Smooth muscle cell (in vitro differentiated cells): Measurements from ENCODE around the gene GPR146. TPM values are rescaled to one million over a fixed set of nuclear protein-coding genes. Genes with fewer than 3 reads are reported as not detected.

ENCODE experiments used
- DNase-seq: peaks from one replicate; lab custom pipeline; 2025; ENCODE audit not compliant: unreplicated experiment; lab: John Stamatoyannopoulos, UW
- H2AFZ ChIP-seq: fragments of 200-600 bp; sonication (generic); 2 replicates; pipeline ENCODE4 v1.6.0; 2016; ENCODE audit warnings: antibody characterized with exemption, low read depth, mild to moderate bottlenecking
- H3F3A ChIP-seq: fragments of 200-600 bp; sonication (generic); 2 replicates; pipeline ENCODE4 v1.6.0; 2017; ENCODE audit warnings: antibody characterized with exemption, low read depth
- H3K27ac ChIP-seq: fragments of 200-600 bp; sonication (generic); 2 replicates; pipeline ENCODE4 v1.5.1; 2016; ENCODE audit warnings: low read depth, mild to moderate bottlenecking
- H3K27me3 ChIP-seq: fragments of 200-600 bp; sonication (generic); 2 replicates; pipeline ENCODE4 v1.6.1; 2016; ENCODE audit warnings: low read depth, mild to moderate bottlenecking
- H3K36me3 ChIP-seq: fragments of 200-600 bp; sonication (generic); 2 replicates; pipeline ENCODE4 v1.5.1; 2016; ENCODE audit warnings: low read depth
- H3K4me1 ChIP-seq: fragments of 200-600 bp; sonication (generic); 2 replicates; pipeline ENCODE4 v1.5.1; 2016; ENCODE audit warnings: low read depth
- H3K4me2 ChIP-seq: fragments of 200-600 bp; sonication (generic); 2 replicates; pipeline ENCODE4 v1.6.0; 2016; ENCODE audit warnings: mild to moderate bottlenecking
- H3K4me3 ChIP-seq: fragments of 200-600 bp; sonication (generic); 2 replicates; pipeline ENCODE4 v1.5.1; 2016; ENCODE audit warnings: mild to moderate bottlenecking
- H3K79me2 ChIP-seq: fragments of 200-600 bp; sonication (generic); 2 replicates; pipeline ENCODE4 v1.6.0; 2016; ENCODE audit warnings: low read depth, mild to moderate bottlenecking
- H3K9ac ChIP-seq: fragments of 200-600 bp; sonication (generic); 2 replicates; pipeline ENCODE4 v1.6.0; 2016; ENCODE audit warnings: low read depth
- H3K9me3 ChIP-seq: fragments of 200-600 bp; sonication (generic); replicated peaks from 2 replicates; pipeline ENCODE4 v1.5.1; 2016; ENCODE audit warnings: low read depth
- H4K20me1 ChIP-seq: fragments of 200-600 bp; sonication (generic); 2 replicates; pipeline ENCODE4 v1.6.0; 2016; ENCODE audit warnings: low read depth
- WGBS: methylation state at CpG from one replicate; pipeline ENCODE4 v1.1.7; 2016; ENCODE audit warnings: low lambda C conversion rate; 5-methylcytosine and 5-hydroxymethylcytosine counted together
- polyA plus RNA-seq: library from polyadenylated mRNA; unstranded; fragments of >200 nt; fragmentation: Nextera tagmentation; extraction: Ambion mirVana; gene quantifications from 2 replicates; pipeline ENCODE4 v1.2.1, GENCODE V29; 2016
- total RNA-seq: library from RNA; depleted of rRNA; stranded (reverse); fragments of >200 nt; gene quantifications from 2 replicates; pipeline ENCODE4 v1.2.3, GENCODE V29; 2014
- TF ChIP-seq, protein P1 (sequence below): fragments of 200-600 bp; sonication (generic); IDR thresholded peaks from 2 replicates; pipeline ENCODE4 v1.5.1; 2017; ENCODE audit warnings: borderline replicate concordance, mild to moderate bottlenecking, antibody characterized with exemption; ENCODE audit not compliant: insufficient read depth, poor library complexity, severe bottlenecking

GPR146 gene
- total and polyA plus RNA-seq, 2 experiments from 2014 or later, result 1.8 to 2.2 TPM

GRCh38 chr7:1058311-1058710 lies 14.0 kb downstream of the GPR146 start:
- H2AFZ ChIP-seq, result no peak overlapping the region
- no peak for DNase-seq
- H3K27ac ChIP-seq, result no peak overlapping the region
- no peaks in the 10 kb centered on the region for H3K9me3 ChIP-seq
- no peak overlapping the region for H3K4me2 ChIP-seq
- H3F3A ChIP-seq, result no peaks in the 10 kb centered on the region
- no peak overlapping the region for H3K9ac ChIP-seq
- H3K4me3 ChIP-seq, result no peak overlapping the region
- peaks cover 88% of the 10 kb centered on the region for H4K20me1 ChIP-seq
- no peaks in the 10 kb centered on the region for H3K27me3 ChIP-seq
- no peaks in the 10 kb centered on the region for H3K36me3 ChIP-seq
- H3K79me2 ChIP-seq, result no peaks in the 10 kb centered on the region
- WGBS, result 95% methylated on average over 13 of the region's 13 CpGs
- H3K4me1 ChIP-seq, result peaks cover 9% of the 10 kb centered on the region
- TF ChIP-seq, protein P1, sequence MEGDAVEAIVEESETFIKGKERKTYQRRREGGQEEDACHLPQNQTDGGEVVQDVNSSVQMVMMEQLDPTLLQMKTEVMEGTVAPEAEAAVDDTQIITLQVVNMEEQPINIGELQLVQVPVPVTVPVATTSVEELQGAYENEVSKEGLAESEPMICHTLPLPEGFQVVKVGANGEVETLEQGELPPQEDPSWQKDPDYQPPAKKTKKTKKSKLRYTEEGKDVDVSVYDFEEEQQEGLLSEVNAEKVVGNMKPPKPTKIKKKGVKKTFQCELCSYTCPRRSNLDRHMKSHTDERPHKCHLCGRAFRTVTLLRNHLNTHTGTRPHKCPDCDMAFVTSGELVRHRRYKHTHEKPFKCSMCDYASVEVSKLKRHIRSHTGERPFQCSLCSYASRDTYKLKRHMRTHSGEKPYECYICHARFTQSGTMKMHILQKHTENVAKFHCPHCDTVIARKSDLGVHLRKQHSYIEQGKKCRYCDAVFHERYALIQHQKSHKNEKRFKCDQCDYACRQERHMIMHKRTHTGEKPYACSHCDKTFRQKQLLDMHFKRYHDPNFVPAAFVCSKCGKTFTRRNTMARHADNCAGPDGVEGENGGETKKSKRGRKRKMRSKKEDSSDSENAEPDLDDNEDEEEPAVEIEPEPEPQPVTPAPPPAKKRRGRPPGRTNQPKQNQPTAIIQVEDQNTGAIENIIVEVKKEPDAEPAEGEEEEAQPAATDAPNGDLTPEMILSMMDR, result no peak

DNA sequence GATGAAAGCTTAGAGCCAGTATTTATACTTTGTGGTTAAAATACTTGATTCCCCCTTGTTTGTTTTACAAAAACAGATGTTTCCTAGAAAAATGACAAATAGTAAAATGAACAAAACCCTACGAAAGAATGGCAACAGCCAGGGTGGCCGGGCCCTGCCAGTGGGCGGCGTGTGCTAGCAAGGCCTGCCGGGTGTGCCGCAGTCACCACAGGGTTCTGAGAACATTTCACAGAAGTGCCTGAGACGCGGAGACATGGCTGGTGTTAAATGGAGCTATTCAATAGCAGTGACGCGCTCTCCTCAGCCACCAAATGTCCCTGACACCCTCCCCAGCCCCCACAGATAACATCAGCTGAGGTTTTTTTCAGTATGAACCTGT lies 14.5 kb downstream of the GPR146 start:
- no peaks in the 10 kb centered on the region for H3K9me3 ChIP-seq
- H3K27me3 ChIP-seq, result no peaks in the 10 kb centered on the region
- no peak overlapping the region for H3K4me2 ChIP-seq
- no peak overlapping the region for H3K9ac ChIP-seq
- no peak overlapping the region for H2AFZ ChIP-seq
- H3K79me2 ChIP-seq, result no peaks in the 10 kb centered on the region
- DNase-seq, result no peak
- no peaks in the 10 kb centered on the region for H3F3A ChIP-seq
- peaks cover 9% of the 10 kb centered on the region for H3K4me1 ChIP-seq
- no peaks in the 10 kb centered on the region for H3K36me3 ChIP-seq
- no peak overlapping the region for H3K4me3 ChIP-seq
- WGBS, result 57% methylated on average over 10 of the region's 10 CpGs
- TF ChIP-seq, protein P1, result no peak
- peaks cover 88% of the 10 kb centered on the region for H4K20me1 ChIP-seq
- no peak overlapping the region for H3K27ac ChIP-seq

DNA sequence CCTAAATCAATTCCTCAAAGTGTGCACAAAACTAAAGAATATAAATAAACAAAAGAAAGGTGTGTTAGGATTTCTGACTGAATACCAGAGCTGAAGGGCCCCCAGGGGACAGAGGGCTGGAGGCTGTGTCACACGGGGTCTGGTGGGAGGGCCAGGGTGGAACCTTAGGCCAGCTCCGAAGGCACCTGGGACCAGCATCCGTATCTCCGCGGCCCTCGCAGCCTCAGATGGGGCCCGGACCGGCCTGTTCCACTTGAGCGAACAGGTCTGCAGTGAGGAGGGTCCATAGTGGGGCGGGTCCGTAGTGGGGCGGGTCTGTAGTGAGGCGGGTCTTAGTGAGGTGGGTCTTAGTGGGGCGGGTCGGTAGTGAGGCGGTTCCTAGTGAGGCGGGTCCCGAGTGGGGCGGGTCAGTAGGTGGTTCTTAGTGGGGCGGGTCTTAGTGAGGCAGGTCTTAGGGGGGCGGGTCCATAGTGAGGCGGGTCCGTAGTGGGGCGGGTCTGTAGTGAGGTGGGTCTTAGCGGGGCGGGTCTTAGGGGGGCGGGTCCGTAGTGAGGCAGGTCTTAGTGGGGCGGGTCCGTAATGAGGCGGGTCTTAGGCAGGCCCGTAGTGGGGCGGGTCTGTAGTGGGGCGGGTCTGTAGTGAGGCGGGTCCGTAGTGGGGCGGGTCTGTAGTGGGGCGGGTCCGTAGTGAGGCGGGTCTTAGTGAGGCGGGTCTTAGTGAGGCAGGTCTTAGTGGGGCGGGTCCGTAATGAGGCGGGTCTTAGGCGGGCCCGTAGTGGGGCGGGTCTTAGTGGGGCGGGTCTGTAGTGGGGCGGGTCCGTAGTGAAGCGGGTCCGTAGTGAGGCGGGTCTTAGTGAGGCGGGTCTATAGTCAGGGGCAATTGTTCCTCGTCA lies 15.1 kb downstream of the GPR146 start:
- TF ChIP-seq, protein P1, result no peak
- Histone ChIP-seq H3K36me3 (no peaks in the 10 kb centered on the region), H3K27ac (no peak overlapping the region), H3K79me2 (no peaks in the 10 kb centered on the region), H3K4me2 (peak overlapping the region; percentile 84), H3K9me3 (no peaks in the 10 kb centered on the region), H3K4me3 (peak overlapping the region; percentile 28), H3K27me3 (no peaks in the 10 kb centered on the region), H3F3A (no peaks in the 10 kb centered on the region), H3K9ac (no peak overlapping the region), H4K20me1 (peaks cover 90% of the 10 kb centered on the region), H2AFZ (no peak overlapping the region), H3K4me1 (peaks cover 9% of the 10 kb centered on the region)
- no peak for DNase-seq
- 19% methylated on average over 18 of the region's 55 CpGs for WGBS
